Measurements from ENCODE around the gene ECHDC3.

Gene ECHDC3

GRCh38 chr10:11782793-11783557 lies 40.8 kb downstream of the ECHDC3 start:
- Histone ChIP-seq H3K79me2 (ENCODE audit: insufficient read depth, low read length) (no peaks in the 10 kb centered on the region), H2AFZ (ENCODE audit: low read length) (peak overlapping the region; percentile 58), H3K36me3 (ENCODE audit: insufficient read depth, low read length) (no peaks in the 10 kb centered on the region), H3K9ac (ENCODE audit: low read depth, low read length, poor library complexity, severe bottlenecking) (no peak overlapping the region), H3F3A (ENCODE audit: low read depth) (no peaks in the 10 kb centered on the region), H3K9me2 (replicated peaks; ENCODE audit: low read depth, low read length) (no peaks in the 10 kb centered on the region), H3K9me3 (ENCODE audit: insufficient read depth, low read depth, low read length) (no peaks in the 10 kb centered on the region), H3K4me1 (ENCODE audit: insufficient read depth, low read length, poor library complexity, severe bottlenecking) (no peaks in the 10 kb centered on the region), H3K4me3 (ENCODE audit: low read length, poor library complexity, severe bottlenecking) (no peak overlapping the region), H3K4me2 (ENCODE audit: low read depth, low read length, poor library complexity, severe bottlenecking) (peak overlapping the region; percentile 15), H4K20me1 (ENCODE audit: insufficient read depth, low read length, poor library complexity, severe bottlenecking) (no peaks in the 10 kb centered on the region), H3K27me3 (ENCODE audit: insufficient read depth, low read length, poor library complexity, severe bottlenecking) (no peaks in the 10 kb centered on the region)
- TF ChIP-seq CTCF (conservative IDR thresholded peaks at IDR 0.05; ENCODE audit: low read length) (peak; percentile 89), EZH2phosphoT487 (IDR thresholded peaks at IDR 0.05; ENCODE audit: borderline replicate concordance) (no peak)

GRCh38 chr10:11783558-11783865 lies 41.3 kb downstream of the ECHDC3 start:
- H3K27me3 ChIP-seq (ENCODE audit: insufficient read depth, low read length, poor library complexity, severe bottlenecking) = no peaks in the 10 kb centered on the region
- H2AFZ ChIP-seq (ENCODE audit: low read length) = no peak overlapping the region
- no peaks in the 10 kb centered on the region for H3K4me1 ChIP-seq (ENCODE audit: insufficient read depth, low read length, poor library complexity, severe bottlenecking)
- no peaks in the 10 kb centered on the region for H3K36me3 ChIP-seq (ENCODE audit: insufficient read depth, low read length)
- H3K9me2 ChIP-seq (replicated peaks; ENCODE audit: low read depth, low read length) = no peaks in the 10 kb centered on the region
- no peak overlapping the region for H3K4me3 ChIP-seq (ENCODE audit: low read length, poor library complexity, severe bottlenecking)
- no peaks in the 10 kb centered on the region for H3K9me3 ChIP-seq (ENCODE audit: insufficient read depth, low read depth, low read length)
- H4K20me1 ChIP-seq (ENCODE audit: insufficient read depth, low read length, poor library complexity, severe bottlenecking) = no peaks in the 10 kb centered on the region
- TF ChIP-seq CTCF (conservative IDR thresholded peaks at IDR 0.05; ENCODE audit: low read length) (no peak), EZH2phosphoT487 (IDR thresholded peaks at IDR 0.05; ENCODE audit: borderline replicate concordance) (no peak)
- H3K4me2 ChIP-seq (ENCODE audit: low read depth, low read length, poor library complexity, severe bottlenecking) = no peak overlapping the region
- no peaks in the 10 kb centered on the region for H3K79me2 ChIP-seq (ENCODE audit: insufficient read depth, low read length)
- no peaks in the 10 kb centered on the region for H3F3A ChIP-seq (ENCODE audit: low read depth)
- no peak overlapping the region for H3K9ac ChIP-seq (ENCODE audit: low read depth, low read length, poor library complexity, severe bottlenecking)

- Histone ChIP-seq H3K4me1 (ENCODE audit: insufficient read depth, low read length, poor library complexity, severe bottlenecking) (no peaks in the 10 kb centered on the region), H3K4me2 (ENCODE audit: low read depth, low read length, poor library complexity, severe bottlenecking) (no peak overlapping the region)
Measured at GRCh38 chr10:11787374-11787773, 45.2 kb downstream of the ECHDC3 start.

More at GRCh38 chr10:11787374-11787773, 45.2 kb downstream of the ECHDC3 start:
- Histone ChIP-seq H3K9me2 (replicated peaks; ENCODE audit: low read depth, low read length) (no peaks in the 10 kb centered on the region), H3K9me3 (ENCODE audit: insufficient read depth, low read depth, low read length) (no peaks in the 10 kb centered on the region), H4K20me1 (ENCODE audit: insufficient read depth, low read length, poor library complexity, severe bottlenecking) (no peaks in the 10 kb centered on the region), H2AFZ (ENCODE audit: low read length) (no peak overlapping the region), H3F3A (ENCODE audit: low read depth) (no peaks in the 10 kb centered on the region), H3K79me2 (ENCODE audit: insufficient read depth, low read length) (no peaks in the 10 kb centered on the region), H3K9ac (ENCODE audit: low read depth, low read length, poor library complexity, severe bottlenecking) (no peak overlapping the region), H3K36me3 (ENCODE audit: insufficient read depth, low read length) (no peaks in the 10 kb centered on the region), H3K27me3 (ENCODE audit: insufficient read depth, low read length, poor library complexity, severe bottlenecking) (no peaks in the 10 kb centered on the region), H3K4me3 (ENCODE audit: low read length, poor library complexity, severe bottlenecking) (no peak overlapping the region)
- no peak for TF ChIP-seq CTCF (conservative IDR thresholded peaks at IDR 0.05; ENCODE audit: low read length)
- TF ChIP-seq EZH2phosphoT487 (IDR thresholded peaks at IDR 0.05; ENCODE audit: borderline replicate concordance) = no peak

Measured in Loucy (cell line).